NCI-H69 (cell line): ENCODE measurements around the gene LBH.

Experiments
- DNase-seq: peaks from one replicate; lab custom pipeline; 2025; lab: John Stamatoyannopoulos, UW

Gene LBH

DNA sequence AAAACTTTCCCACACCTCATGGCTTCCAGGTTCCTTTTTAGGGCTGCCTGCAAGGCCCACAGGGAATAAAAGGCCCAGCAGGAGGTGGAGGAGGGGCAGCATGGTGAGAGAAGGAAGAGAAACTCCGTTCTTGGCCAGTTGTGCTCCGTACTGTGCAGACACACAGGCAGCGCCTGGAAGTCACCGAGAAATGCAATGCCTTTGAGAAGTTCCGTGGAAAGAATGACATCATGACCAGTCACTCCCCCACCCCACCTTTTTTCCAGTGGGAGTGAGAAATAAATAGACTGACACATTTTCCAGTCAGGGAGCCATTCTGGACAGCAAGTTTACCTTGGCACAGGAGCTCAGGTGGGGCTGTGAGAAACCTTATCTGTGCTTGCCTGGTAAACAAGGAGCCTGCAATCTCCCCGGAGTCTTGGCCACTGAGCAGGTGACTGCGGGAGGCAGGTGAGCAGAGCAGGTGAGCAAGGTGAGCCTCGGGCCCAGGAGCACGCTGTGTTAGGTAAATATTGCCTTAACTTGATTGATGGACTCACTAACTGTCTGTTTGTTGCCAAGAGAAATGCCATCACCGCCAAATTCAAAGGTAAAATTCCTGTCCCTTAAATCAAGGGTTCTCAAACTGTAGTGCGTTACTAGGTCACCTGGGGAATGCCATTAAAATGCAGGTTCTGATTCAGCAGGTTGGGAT is 13.5 kb upstream of the LBH start:
- peak; percentile 95 for DNase-seq

DNA sequence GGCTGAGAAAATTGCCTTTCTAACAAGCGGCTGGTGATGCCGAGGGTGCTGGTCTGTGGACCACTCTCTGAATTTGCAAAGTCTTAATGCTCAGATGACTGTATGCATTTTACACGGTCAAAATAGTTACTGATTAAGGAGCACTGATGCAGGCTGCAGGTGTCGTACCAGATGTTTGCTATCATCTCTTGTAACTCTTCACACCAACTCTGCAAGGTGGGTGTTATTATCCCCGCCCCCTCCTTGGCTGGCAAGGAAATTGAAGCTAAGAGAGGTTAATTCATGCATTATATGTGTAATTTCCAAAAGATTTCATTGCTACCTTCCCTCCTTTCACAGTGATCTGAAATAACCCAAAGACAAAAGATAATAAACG is 13.0 kb upstream of the LBH start:
- DNase-seq: no peak

- DNase-seq: no peak
Measured at GRCh38 chr2:30218814-30219213, 12.5 kb upstream of the LBH start.

- DNase-seq: no peak
Measured at GRCh38 chr2:30219886-30220875, 11.2 kb upstream of the LBH start.

DNA sequence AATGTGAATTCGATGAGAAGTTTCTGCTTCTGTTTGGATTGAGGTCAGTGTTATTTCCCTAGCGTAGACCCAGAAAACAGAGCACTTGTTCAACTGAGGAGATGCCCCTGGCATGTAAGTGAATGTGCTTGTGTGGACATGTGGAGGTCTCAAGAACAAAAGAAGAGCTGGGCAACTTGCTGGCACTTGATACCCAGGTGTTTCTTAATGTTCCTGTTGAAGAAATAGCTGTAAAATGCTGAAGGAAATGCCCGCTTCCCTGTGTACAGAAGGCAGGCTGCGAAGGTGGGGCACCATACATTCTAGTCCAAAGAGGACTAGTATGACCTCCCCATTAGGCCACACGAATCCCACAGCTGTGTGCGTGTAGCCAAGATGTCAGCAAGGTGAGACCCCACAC is 9.8 kb upstream of the LBH start:
- DNase-seq: no peak

GRCh38 chr2:30222031-30222430 is 9.3 kb upstream of the LBH start:
- DNase-seq: no peak

DNA sequence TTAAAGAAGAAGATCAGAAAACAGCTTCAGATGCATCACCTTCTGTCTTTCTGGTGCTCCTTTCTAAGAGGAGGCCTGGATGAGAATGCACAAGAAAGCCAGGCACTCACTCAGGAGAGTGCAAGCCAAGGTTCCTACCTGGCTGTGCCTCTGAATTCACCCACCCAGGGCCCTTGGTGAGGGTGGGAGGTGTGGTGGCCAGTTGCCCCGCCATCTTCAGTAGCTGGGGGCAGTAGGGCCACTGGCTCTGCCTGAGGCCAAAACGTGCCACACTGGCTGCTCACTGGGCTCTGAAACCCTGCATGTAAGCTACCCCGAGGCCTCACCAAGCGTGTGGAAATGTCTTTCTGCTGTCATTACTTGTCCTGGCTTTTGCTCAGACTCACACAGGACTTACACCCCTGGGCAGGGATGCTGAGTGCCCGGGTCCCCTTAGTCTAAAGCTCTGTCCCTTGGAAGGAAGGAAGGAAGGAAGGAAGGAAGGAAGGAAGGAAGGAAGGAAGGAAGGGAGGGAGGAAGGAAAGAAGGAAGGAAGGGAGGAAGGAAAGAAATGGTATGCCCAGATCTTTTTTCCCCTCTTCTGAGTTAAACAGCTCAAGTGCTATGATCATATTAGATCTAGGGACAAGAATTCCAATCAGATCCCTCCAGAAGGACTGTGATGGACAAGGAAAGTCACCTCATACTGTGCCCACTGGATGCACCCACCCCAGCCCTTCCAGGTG is 8.5 kb upstream of the LBH start:
- no peak for DNase-seq

- no peak for DNase-seq
Measured at GRCh38 chr2:30223413-30223874, 7.9 kb upstream of the LBH start.

DNA sequence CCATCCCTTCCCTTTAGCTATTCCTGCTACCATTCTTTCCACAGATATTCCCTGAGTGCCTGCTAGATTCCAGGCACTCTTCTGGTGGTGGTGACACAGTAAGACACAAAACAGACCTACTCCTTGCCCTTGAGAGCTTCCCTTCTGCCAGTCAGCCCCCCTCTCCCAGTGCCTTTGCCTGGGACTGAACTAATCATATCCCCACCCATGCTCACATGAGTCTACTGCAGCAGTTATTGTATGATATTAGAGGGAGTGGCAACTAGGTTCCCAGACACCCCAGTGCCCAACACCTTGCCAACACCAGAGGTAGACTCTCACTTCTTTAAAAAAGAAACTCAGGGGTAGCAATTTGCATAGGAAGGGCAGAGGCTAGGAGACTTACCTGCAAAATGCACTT is 7.2 kb upstream of the LBH start:
- DNase-seq: no peak

DNA sequence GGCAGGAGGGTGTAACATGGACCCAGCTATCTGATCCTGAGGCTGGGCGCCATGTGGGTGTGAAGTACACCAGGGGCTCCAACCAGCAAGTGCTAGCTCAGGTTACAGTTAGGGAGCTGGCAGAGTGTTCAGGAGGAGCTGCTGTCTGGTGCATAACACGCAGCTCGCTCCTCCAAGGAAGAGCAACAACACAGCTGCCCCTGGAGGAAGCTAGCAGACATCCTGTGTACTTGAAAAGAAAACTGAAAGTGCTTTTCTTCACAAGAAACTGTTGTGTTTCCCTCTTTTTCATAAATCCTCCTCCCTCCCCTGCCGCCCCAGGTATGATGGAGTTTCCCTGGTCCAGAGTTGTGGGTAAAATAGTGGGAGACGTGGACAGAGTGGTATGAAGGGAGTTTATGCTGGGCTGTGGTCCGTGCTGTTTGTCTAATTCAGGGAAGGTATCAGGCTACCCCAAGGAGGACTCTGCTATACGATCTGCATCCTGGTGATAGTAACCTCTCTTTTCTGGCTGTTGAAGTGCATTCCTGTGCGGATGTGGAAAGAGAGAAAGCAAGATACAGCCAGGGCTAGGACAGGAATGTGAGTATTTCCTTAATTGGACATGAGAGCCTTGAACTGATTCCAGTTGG is 6.1 kb upstream of the LBH start:
- DNase-seq: peak; percentile 53

GRCh38 chr2:30226144-30227032 is 4.9 kb upstream of the LBH start:
- no peak for DNase-seq

- no peak for DNase-seq
Measured at GRCh38 chr2:30229596-30229995, 1.7 kb upstream of the LBH start.

- DNase-seq: peak; percentile 47
Measured at GRCh38 chr2:30230497-30231211, 680 bp upstream of the LBH start.

DNA sequence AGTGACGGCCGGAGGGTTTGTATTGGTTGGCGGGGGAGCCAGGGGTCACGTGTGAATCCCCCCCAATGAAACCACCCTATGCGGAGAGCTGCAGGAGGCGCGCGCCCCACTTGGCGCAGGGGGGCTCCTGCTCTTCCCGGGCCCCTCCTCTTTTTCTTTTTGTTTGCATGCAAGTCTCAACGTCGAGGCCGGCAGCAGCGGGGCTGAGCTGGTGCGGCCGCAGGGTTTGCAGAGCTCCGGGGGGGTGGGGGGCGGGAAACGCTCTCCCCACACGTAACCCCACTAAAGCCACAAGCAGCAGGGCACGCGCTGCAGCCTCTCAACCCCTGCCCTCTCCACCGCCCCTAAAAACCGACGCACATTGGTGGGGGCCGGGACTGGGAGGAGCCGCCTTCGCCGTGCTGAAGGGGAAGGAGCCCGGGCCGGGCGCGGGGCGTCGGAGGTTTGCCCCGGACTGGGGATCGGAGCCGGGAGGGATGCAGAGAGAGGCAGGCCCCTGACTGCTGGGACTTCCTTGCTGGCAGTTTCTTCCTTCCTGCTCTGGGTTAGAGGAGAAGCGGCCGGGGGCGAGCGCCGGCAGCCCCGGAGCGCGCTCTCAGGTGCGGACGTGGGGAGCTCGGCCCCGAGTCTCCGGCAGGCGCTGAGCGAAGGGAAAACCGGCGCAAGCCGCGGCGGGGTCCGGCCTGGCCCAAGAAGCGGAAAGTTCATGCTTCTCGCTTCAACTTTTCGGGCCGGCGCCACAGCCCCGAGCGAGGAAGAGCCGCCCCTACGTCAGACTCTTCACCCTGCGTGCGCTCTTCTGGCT is 864 bp downstream of the LBH start:
- peak; percentile 50 for DNase-seq

DNA sequence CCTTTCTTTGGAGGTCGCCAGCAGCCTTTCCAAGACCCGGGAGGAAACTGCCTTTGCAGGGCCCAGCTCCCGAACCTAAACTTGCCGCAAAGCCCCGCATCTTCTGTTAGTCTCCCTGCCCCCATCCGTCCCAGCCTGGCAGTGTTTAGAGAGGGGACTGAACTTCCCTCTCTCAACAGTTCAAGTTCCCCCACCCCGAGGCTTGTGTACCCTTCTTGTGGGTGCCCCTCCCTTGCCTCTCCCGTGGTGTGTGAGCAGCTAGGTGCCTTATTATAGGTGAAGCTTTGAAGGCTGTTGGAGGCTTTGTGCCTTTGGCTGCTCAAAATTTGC is 1.4 kb downstream of the LBH start:
- DNase-seq: peak; percentile 38

- DNase-seq: peak; percentile 9
Measured at GRCh38 chr2:30233271-30234009, 2.1 kb downstream of the LBH start.

DNA sequence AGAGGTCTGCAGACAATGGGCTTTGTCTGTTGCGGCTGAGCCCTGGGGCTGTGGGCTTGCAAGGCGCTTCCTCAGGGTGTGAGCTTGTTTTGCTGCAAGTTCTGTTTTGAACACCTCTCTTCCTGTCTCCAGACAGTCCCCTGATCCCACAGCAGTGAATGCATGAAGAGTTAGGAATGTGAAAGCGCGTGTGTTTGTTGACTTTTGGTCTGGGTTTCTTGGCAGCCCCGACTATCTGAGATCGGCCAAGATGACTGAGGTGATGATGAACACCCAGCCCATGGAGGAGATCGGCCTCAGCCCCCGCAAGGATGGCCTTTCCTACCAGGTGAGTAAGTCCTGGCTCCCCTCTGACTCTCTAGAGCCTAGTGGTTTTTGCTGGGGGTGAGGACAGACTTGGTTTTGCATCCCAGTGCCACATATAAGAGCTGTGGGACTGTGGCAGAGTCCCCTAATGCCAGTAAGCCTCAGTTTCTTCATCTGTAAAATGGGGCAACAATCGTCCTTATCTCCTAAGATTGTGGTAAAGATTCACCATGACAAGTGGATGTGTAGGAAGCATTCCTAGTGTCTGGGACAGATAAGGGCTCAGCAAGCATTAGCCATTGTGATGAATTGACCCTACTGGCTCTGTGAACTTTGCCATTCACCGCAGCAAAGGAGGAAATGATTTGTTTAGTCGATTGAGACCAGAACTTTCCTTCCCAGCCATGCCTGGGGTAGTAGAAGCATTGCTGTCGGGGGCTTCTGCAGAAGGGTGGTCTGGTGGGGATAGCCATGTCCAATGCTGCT is 3.0 kb downstream of the LBH start:
- no peak for DNase-seq

DNA sequence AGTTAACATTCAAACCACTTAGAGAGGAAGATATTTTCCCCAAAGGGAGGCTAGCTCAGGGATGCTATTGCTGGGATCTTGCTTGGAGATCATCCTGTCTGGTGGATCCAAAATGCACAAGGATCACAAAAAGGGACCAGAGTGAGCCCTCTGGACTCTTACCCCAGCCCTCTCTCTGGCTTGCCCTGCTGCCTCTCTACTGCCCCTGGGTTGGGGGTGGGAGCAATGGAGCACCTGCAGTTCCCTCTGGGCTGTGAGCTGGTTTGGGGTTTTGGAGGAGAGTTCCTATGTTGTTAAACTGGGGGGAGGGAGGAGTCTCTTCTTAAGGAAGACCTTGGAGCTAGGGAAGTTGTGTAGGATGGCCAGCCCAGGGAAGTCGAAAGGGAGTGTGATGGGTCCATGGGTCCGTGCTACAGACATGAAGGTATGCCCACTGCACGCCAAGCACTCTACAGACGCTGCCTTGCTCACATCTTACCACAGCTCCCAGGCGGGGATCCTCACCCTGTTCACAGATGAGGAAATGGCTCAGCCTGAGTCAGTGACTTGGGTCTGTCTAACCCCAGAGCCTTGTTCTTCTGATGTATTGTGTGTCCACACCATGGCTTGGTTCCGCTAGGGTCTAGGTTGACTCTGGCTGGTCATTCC is 3.8 kb downstream of the LBH start:
- DNase-seq: no peak
